H1 (cell line): ENCODE measurements around the gene DCTN3.

Experiments used
- CBX5 ChIP-seq: fragments of 300-800, 300-1000 bp; sonication (generic); IDR thresholded peaks from 2 replicates; pipeline ENCODE4 v1.7.1; 2016; ENCODE audit warnings: antibody characterized with exemption, low read length, low read depth
- CHD1 ChIP-seq: IDR thresholded peaks from 2 replicates; pipeline ENCODE4 v1.6.1; 2012; ENCODE audit warnings: low read depth, low read length, improper control_type of control experiment
- SIN3A ChIP-seq, 2 experiments: IDR thresholded peaks in 1 of 2; conservative IDR thresholded peaks in 1 of 2; 2 replicates each; pipeline ENCODE4 v1.6.1; 2011 to 2012; ENCODE audit warnings: low read length in 2 of 2, improper control_type of control experiment in 1 of 2, low read depth in 1 of 2, mild to moderate bottlenecking in 1 of 2

DNA sequence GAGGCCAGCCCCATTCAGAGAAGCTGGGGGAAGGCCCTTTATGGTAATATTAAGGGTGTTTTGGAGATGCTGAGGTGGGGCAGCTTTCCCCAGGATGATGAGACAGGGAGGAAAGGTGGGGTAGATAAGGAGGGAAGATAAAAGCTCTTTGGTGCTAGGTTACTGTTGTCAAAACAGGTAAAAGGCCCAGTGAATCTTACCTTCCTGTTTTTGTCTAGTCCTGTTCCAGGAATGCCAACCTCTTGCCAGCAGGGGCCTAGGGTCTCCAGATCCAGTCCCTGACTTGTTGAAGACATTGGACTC is 43.0 kb upstream of the DCTN3 start:
- no peak for TF ChIP-seq SIN3A (conservative IDR thresholded peaks at IDR 0.05 in 1 of 2, IDR thresholded peaks at IDR 0.05 in 1 of 2; ENCODE audit: low read depth in 1 of 2, low read length in 2 of 2)
- TF ChIP-seq CHD1 = no peak
- TF ChIP-seq CBX5 = no peak
